IMR-90 (cell line): ENCODE results near the gene METTL24. TPM values are rescaled to one million over a fixed set of nuclear protein-coding genes. Genes with fewer than 3 reads are reported as not detected.

ENCODE experiments used
- ATAC-seq: fragments of 200-7000 bp; cut with Tn5 transposase; 2 replicates; pipeline ENCODE4 v1.9.1; 2020; ENCODE audit warnings: low read depth, mild to moderate bottlenecking, moderate library complexity
- BruUV-seq: library from RNA; stranded (reverse); fragments of 400-500 nt; replicated peaks from 2 replicates; lab custom pipeline; 2021; lab: Mats Ljungman, UMichigan
- CTCF ChIA-PET: fragments of 300-600 bp; formaldehyde crosslinking; extraction: SDS; loops from one replicate; lab custom pipeline; 2021; ENCODE audit warnings: antibody characterized with exemption; lab: Yijun Ruan, JAX
- POLR2A ChIA-PET: fragments of 300-600 bp; sonication (Branson Sonifier 250); formaldehyde crosslinking; loops from one replicate; lab custom pipeline; 2022; ENCODE audit warnings: antibody characterized with exemption; ENCODE audit not compliant: unreplicated experiment; lab: Charles Lee
- DNase-seq: peaks from one replicate; pipeline ENCODE4 v3.0.0; 2013
- H2AFZ ChIP-seq: replicated peaks from 2 replicates; pipeline ENCODE3; 2013; ENCODE audit warnings: low read length, mild to moderate bottlenecking; ENCODE audit not compliant: poor library complexity
- H2AK5ac ChIP-seq: 2 replicates; pipeline ENCODE4 v1.6.1; 2013; ENCODE audit warnings: low read depth, low read length, inconsistent platforms
- H2AK9ac ChIP-seq: replicated peaks from 2 replicates; pipeline ENCODE3; 2013; ENCODE audit warnings: mild to moderate bottlenecking, low read depth, low read length, moderate library complexity; ENCODE audit not compliant: poor library complexity
- H2BK120ac ChIP-seq: 2 replicates; pipeline ENCODE4 v1.6.1; 2013; ENCODE audit warnings: low read depth, low read length, inconsistent platforms
- H2BK15ac ChIP-seq: 3 replicates; pipeline ENCODE4 v1.6.1; 2013; ENCODE audit warnings: low read depth, low read length, inconsistent platforms
- H2BK20ac ChIP-seq: 2 replicates; pipeline ENCODE4 v1.6.1; 2013; ENCODE audit warnings: low read depth, mild to moderate bottlenecking, inconsistent platforms, low read length, moderate library complexity
- H2BK5ac ChIP-seq: 2 replicates; pipeline ENCODE4 v1.6.1; 2013; ENCODE audit warnings: mild to moderate bottlenecking, low read depth, low read length, inconsistent platforms; ENCODE audit not compliant: poor library complexity, severe bottlenecking
- H3K14ac ChIP-seq: replicated peaks from 2 replicates; pipeline ENCODE4 v1.6.1; 2013; ENCODE audit warnings: low read depth, low read length, inconsistent platforms
- H3K18ac ChIP-seq: 2 replicates; pipeline ENCODE4 v1.6.1; 2013; ENCODE audit warnings: low read depth, low read length, control low read depth
- H3K23ac ChIP-seq: 2 replicates; pipeline ENCODE4 v1.6.1; 2013; ENCODE audit warnings: low read depth, low read length, inconsistent platforms
- H3K27ac ChIP-seq: 2 replicates; pipeline ENCODE4 v1.5.1; 2013; ENCODE audit warnings: mild to moderate bottlenecking, control low read depth, low read length; ENCODE audit not compliant: insufficient read depth
- H3K27me3 ChIP-seq: 2 replicates; pipeline ENCODE4 v1.6.1; 2013; ENCODE audit warnings: low read length; ENCODE audit not compliant: control insufficient read depth, insufficient read depth
- H3K36me3 ChIP-seq: 2 replicates; pipeline ENCODE4 v1.6.1; 2013; ENCODE audit warnings: low read length, mixed read lengths; ENCODE audit not compliant: control insufficient read depth, insufficient read depth
- H3K4ac ChIP-seq: 2 replicates; pipeline ENCODE4 v1.6.1; 2013; ENCODE audit warnings: low read depth, low read length, inconsistent platforms
- H3K4me1 ChIP-seq: 2 replicates; pipeline ENCODE4 v1.6.1; 2013; ENCODE audit warnings: low read length, mixed read lengths; ENCODE audit not compliant: control insufficient read depth, insufficient read depth
- H3K4me2 ChIP-seq: 2 replicates; pipeline ENCODE4 v1.6.1; 2013; ENCODE audit warnings: low read depth, mild to moderate bottlenecking, control low read depth, low read length, moderate library complexity
- H3K4me3 ChIP-seq: 2 replicates; pipeline ENCODE4 v1.5.1; 2013; ENCODE audit warnings: low read depth, mild to moderate bottlenecking, control low read depth, low read length, moderate library complexity; ENCODE audit not compliant: insufficient read depth
- H3K56ac ChIP-seq: 2 replicates; pipeline ENCODE4 v1.6.1; 2013; ENCODE audit warnings: low read length, inconsistent platforms; ENCODE audit not compliant: insufficient read depth; ENCODE audit errors: extremely low read depth
- H3K79me1 ChIP-seq, 2 experiments: 2 replicates each; pipeline ENCODE4 v1.6.1; 2013; ENCODE audit warnings: low read length in 2 of 2, inconsistent platforms in 1 of 2, low read depth in 1 of 2
- H3K9ac ChIP-seq: 2 replicates; pipeline ENCODE4 v1.6.1; 2013; ENCODE audit warnings: low read depth, low read length, control low read depth
- H3K9me1 ChIP-seq: 2 replicates; pipeline ENCODE4 v1.6.1; 2013; ENCODE audit warnings: low read length, inconsistent platforms; ENCODE audit not compliant: insufficient read depth
- H3K9me3 ChIP-seq: 2 replicates; pipeline ENCODE4 v1.6.1; 2013; ENCODE audit warnings: low read length; ENCODE audit not compliant: control insufficient read depth, insufficient read depth
- H4K20me1 ChIP-seq: 2 replicates; pipeline ENCODE4 v1.6.1; 2013; ENCODE audit warnings: low read length, inconsistent platforms; ENCODE audit not compliant: insufficient read depth
- H4K5ac ChIP-seq: 2 replicates; pipeline ENCODE4 v1.6.1; 2013; ENCODE audit warnings: mild to moderate bottlenecking, low read depth, low read length, control low read depth
- H4K8ac ChIP-seq, 2 experiments: 2 replicates each; pipeline ENCODE4 v1.6.1; 2013; ENCODE audit warnings: low read depth in 2 of 2, low read length in 2 of 2, control low read depth in 1 of 2, inconsistent platforms in 1 of 2
- H4K91ac ChIP-seq: 2 replicates; pipeline ENCODE4 v1.6.1; 2013; ENCODE audit warnings: low read depth, low read length, inconsistent platforms; ENCODE audit not compliant: insufficient read depth
- BHLHE40 ChIP-seq: fragments of 150-350 bp; IDR thresholded peaks from 2 replicates; pipeline ENCODE4 v1.6.1; 2016; ENCODE audit warnings: mild to moderate bottlenecking, low read depth, low read length
- CEBPB ChIP-seq: IDR thresholded peaks from 2 replicates; pipeline ENCODE4 v1.6.1; 2012; ENCODE audit warnings: low read depth, low read length, improper control_type of control experiment
- CHD1 ChIP-seq: IDR thresholded peaks from 2 replicates; pipeline ENCODE4 v1.6.1; 2012; ENCODE audit warnings: low read depth, low read length, improper control_type of control experiment
- FOS ChIP-seq: fragments of 150-350 bp; IDR thresholded peaks from 2 replicates; pipeline ENCODE4 v1.6.1; 2016; ENCODE audit warnings: low read depth, low read length
- MAFK ChIP-seq: IDR thresholded peaks from 2 replicates; pipeline ENCODE4 v1.6.1; 2012; ENCODE audit warnings: low read depth, low read length, improper control_type of control experiment
- MAZ ChIP-seq: IDR thresholded peaks from 2 replicates; pipeline ENCODE4 v1.6.1; 2012; ENCODE audit warnings: low read depth, mild to moderate bottlenecking, low read length, improper control_type of control experiment, moderate library complexity, borderline replicate concordance
- MXI1 ChIP-seq: IDR thresholded peaks from 2 replicates; pipeline ENCODE4 v1.6.1; 2012; ENCODE audit warnings: low read depth, mild to moderate bottlenecking, low read length, moderate library complexity, borderline replicate concordance
- NFE2L2 ChIP-seq: fragments of 150-350 bp; IDR thresholded peaks from 2 replicates; pipeline ENCODE4 v1.6.1; 2016; ENCODE audit warnings: low read depth, mild to moderate bottlenecking, low read length
- POLR2A ChIP-seq: IDR thresholded peaks from 2 replicates; pipeline ENCODE4 v1.6.1; 2012; ENCODE audit warnings: mild to moderate bottlenecking, low read depth, low read length
- RAD21 ChIP-seq: IDR thresholded peaks from 2 replicates; pipeline ENCODE4 v1.6.1; 2012; ENCODE audit warnings: low read length, improper control_type of control experiment
- RCOR1 ChIP-seq: IDR thresholded peaks from 2 replicates; pipeline ENCODE4 v1.6.1; 2012; ENCODE audit warnings: mild to moderate bottlenecking, low read length, improper control_type of control experiment; ENCODE audit not compliant: insufficient replicate concordance
- RFX5 ChIP-seq: IDR thresholded peaks from 2 replicates; pipeline ENCODE4 v1.8.0; 2012; ENCODE audit warnings: low read depth, mild to moderate bottlenecking, low read length, moderate library complexity
- SMC3 ChIP-seq: fragments of 150-350 bp; IDR thresholded peaks from 2 replicates; pipeline ENCODE4 v1.6.1; 2016; ENCODE audit warnings: low read depth, mild to moderate bottlenecking, antibody characterized with exemption, low read length, moderate library complexity
- USF2 ChIP-seq: fragments of 150-350 bp; IDR thresholded peaks from 2 replicates; pipeline ENCODE4 v1.6.1; 2017; ENCODE audit warnings: mild to moderate bottlenecking, antibody characterized with exemption, low read length, low read depth
- WGBS, 2 experiments: methylation state at CpG; one replicate each; pipeline versions ENCODE4 v1.1.5 to v1.1.7; 2013; ENCODE audit warnings: missing lambda C conversion rate in 2 of 2; ENCODE audit not compliant: insufficient read length in 1 of 2; ENCODE audit errors: extremely low coverage in 2 of 2; 5-methylcytosine and 5-hydroxymethylcytosine counted together
- dilution Hi-C: fragments of 300-500 bp; cut with HindIII; formaldehyde crosslinking; loops from one replicate; pipeline ENCODE4 v1.14.3; 2018; ENCODE audit warnings: low sequenced_read_pairs; ENCODE audit not compliant: unreplicated experiment
- in situ Hi-C: fragments of 300-500 bp; cut with MboI; formaldehyde crosslinking; loops from 3 replicates; pipeline ENCODE4 v1.14.3; 2019; ENCODE audit warnings: low sequenced_read_pairs, inconsistent platforms, mixed read lengths
- intact Hi-C: fragments of 100-400 bp; cut with micrococcal nuclease; formaldehyde crosslinking; loops from 2 replicates; pipeline ENCODE4 v1.10.0; 2022
- polyA plus RNA-seq, 3 experiments: library from polyadenylated mRNA; depleted of rRNA; stranded (reverse); fragments of >200 nt; gene quantifications; 2 replicates each; pipeline ENCODE4 v1.2.3, GENCODE V29; 2012; ENCODE audit warnings: low replicate concordance in 1 of 3
- total RNA-seq: library from RNA; depleted of rRNA; stranded (reverse); fragments of >200 nt; gene quantifications from 2 replicates; pipeline ENCODE4 v1.2.3, GENCODE V29; 2012
- TF ChIP-seq, protein P1 (sequence below): fragments of 150-350 bp; IDR thresholded peaks from 2 replicates; pipeline ENCODE4 v1.6.1; 2016; ENCODE audit warnings: low read depth, mild to moderate bottlenecking, low read length, moderate library complexity, borderline replicate concordance
- TF ChIP-seq, protein P2 (sequence below): conservative IDR thresholded peaks from 2 replicates; pipeline ENCODE4 v1.5.1; 2012; ENCODE audit warnings: mild to moderate bottlenecking, low read depth, low read length, improper control_type of control experiment

The METTL24 gene
- total and polyA plus RNA-seq, 2 of the 4 experiments (the other 2 are of a cell fraction), result not detected

DNA sequence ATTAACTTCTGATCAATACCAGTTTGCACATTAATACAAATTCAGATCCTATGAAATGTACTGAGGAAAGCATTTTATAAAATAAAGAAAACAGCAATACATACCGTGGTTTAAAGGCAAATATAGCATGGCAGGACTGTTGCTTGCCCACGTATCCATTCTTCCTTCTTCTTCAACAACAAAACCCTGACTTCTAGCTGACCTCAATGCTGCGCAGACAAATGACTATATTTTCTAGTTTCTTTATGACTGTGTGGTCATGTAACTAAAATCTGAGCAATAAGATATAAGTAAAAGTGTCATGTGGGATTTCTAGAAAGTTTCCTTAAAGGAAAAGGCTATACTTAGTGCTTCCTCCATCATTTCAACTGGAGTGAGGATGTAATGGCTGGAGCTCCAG, 92.9 kb downstream of the METTL24 start:
- no peaks in the 10 kb centered on the region for H3K27me3 ChIP-seq
- no peak overlapping the region for H4K8ac ChIP-seq
- H2BK20ac ChIP-seq, result no peak overlapping the region
- TF ChIP-seq FOS (no peak), CHD1 (no peak), RAD21 (no peak), CEBPB (no peak), NFE2L2 (no peak), MAFK (no peak), USF2 (no peak), SMC3 (no peak), MAZ (no peak), POLR2A (no peak), RFX5 (no peak), RCOR1 (no peak), MXI1 (no peak), BHLHE40 (no peak)
- TF ChIP-seq, protein P1, sequence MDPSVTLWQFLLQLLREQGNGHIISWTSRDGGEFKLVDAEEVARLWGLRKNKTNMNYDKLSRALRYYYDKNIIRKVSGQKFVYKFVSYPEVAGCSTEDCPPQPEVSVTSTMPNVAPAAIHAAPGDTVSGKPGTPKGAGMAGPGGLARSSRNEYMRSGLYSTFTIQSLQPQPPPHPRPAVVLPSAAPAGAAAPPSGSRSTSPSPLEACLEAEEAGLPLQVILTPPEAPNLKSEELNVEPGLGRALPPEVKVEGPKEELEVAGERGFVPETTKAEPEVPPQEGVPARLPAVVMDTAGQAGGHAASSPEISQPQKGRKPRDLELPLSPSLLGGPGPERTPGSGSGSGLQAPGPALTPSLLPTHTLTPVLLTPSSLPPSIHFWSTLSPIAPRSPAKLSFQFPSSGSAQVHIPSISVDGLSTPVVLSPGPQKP, result no peak
- TF ChIP-seq, protein P2, sequence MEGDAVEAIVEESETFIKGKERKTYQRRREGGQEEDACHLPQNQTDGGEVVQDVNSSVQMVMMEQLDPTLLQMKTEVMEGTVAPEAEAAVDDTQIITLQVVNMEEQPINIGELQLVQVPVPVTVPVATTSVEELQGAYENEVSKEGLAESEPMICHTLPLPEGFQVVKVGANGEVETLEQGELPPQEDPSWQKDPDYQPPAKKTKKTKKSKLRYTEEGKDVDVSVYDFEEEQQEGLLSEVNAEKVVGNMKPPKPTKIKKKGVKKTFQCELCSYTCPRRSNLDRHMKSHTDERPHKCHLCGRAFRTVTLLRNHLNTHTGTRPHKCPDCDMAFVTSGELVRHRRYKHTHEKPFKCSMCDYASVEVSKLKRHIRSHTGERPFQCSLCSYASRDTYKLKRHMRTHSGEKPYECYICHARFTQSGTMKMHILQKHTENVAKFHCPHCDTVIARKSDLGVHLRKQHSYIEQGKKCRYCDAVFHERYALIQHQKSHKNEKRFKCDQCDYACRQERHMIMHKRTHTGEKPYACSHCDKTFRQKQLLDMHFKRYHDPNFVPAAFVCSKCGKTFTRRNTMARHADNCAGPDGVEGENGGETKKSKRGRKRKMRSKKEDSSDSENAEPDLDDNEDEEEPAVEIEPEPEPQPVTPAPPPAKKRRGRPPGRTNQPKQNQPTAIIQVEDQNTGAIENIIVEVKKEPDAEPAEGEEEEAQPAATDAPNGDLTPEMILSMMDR, result no peak
- H4K20me1 ChIP-seq, result no peaks in the 10 kb centered on the region
- no peak overlapping the region for H3K27ac ChIP-seq
- dilution Hi-C loops (no loop called here), in situ Hi-C loops (no loop called here), intact Hi-C loops (no loop called here)
- H3K79me1 ChIP-seq, result no peaks in the 10 kb centered on the region
- H3K4me3 ChIP-seq, result no peak overlapping the region
- CTCF ChIA-PET, result no interaction called here
- no peak overlapping the region for H2BK15ac ChIP-seq
- H3K23ac ChIP-seq, result no peak overlapping the region
- H4K91ac ChIP-seq, result no peak overlapping the region
- H2BK5ac ChIP-seq, result no peak overlapping the region
- H2AK5ac ChIP-seq, result no peak overlapping the region
- H2BK120ac ChIP-seq, result no peak overlapping the region
- BruUV-seq, result no TSS peak
- no peaks in the 10 kb centered on the region for H3K4me1 ChIP-seq
- no peaks in the 10 kb centered on the region for H3K9me3 ChIP-seq
- no CpG with 5 or more reads among the region's 3 CpGs for WGBS, 2 experiments
- H3K9me1 ChIP-seq, result no peaks in the 10 kb centered on the region
- no peaks in the 10 kb centered on the region for H3K36me3 ChIP-seq
- POLR2A ChIA-PET, result no interaction called here
- no peak overlapping the region for H3K4me2 ChIP-seq
- H3K9ac ChIP-seq, result no peak overlapping the region
- no peak overlapping the region for H2AK9ac ChIP-seq
- ATAC-seq (no peak), DNase-seq (no peak)
- H3K18ac ChIP-seq, result no peak overlapping the region
- no peak overlapping the region for H2AFZ ChIP-seq
- H4K5ac ChIP-seq, result no peak overlapping the region
- H3K14ac ChIP-seq, result no peak overlapping the region
- H3K4ac ChIP-seq, result no peak overlapping the region
- no peak overlapping the region for H3K56ac ChIP-seq
